ENCODE data around the gene ROR2.

ROR2 gene

GRCh38 chr9:91690540-91691249 is 259.3 kb downstream of the ROR2 start:
- no peak for TF ChIP-seq POLR2AphosphoS5 (IDR thresholded peaks at IDR 0.05; ENCODE audit: borderline replicate concordance, low read depth, low read length)
- no peak for TF ChIP-seq FOXP2 (optimal IDR thresholded peaks at IDR 0.05; ENCODE audit: control extremely low read depth, extremely low read length, insufficient read depth)
- TF ChIP-seq EZH2 (IDR thresholded peaks at IDR 0.05): no peak
- H3K36me3 ChIP-seq (ENCODE audit: insufficient read depth, low read length): no peaks in the 10 kb centered on the region
- no peak overlapping the region for H3K4me3 ChIP-seq
- H3K9me3 ChIP-seq (ENCODE audit: low read depth, low read length): no peaks in the 10 kb centered on the region
- H3K27ac ChIP-seq: no peak overlapping the region
- no peak overlapping the region for H3K9ac ChIP-seq (ENCODE audit: insufficient read length)
- DNase-seq (ENCODE audit: low read depth, low spot score): no peak

- no peak for DNase-seq (ENCODE audit: low read depth, low spot score)
- Histone ChIP-seq H3K4me3 (no peak overlapping the region), H3K9ac (ENCODE audit: insufficient read length) (no peak overlapping the region), H3K27ac (no peak overlapping the region), H3K9me3 (ENCODE audit: low read depth, low read length) (no peaks in the 10 kb centered on the region), H3K36me3 (ENCODE audit: insufficient read depth, low read length) (no peaks in the 10 kb centered on the region)
- TF ChIP-seq FOXP2 (optimal IDR thresholded peaks at IDR 0.05; ENCODE audit: control extremely low read depth, extremely low read length, insufficient read depth): no peak
- no peak for TF ChIP-seq EZH2 (IDR thresholded peaks at IDR 0.05)
- no peak for TF ChIP-seq POLR2AphosphoS5 (IDR thresholded peaks at IDR 0.05; ENCODE audit: borderline replicate concordance, low read depth, low read length)
These were observed 261.0 kb downstream of the ROR2 start for GRCh38 chr9:91689006-91689405.

GRCh38 chr9:91683269-91683668 is 266.8 kb downstream of the ROR2 start:
- no peak for DNase-seq (ENCODE audit: low read depth, low spot score)
- H3K27ac ChIP-seq: no peak overlapping the region
- H3K9me3 ChIP-seq (ENCODE audit: low read depth, low read length): no peaks in the 10 kb centered on the region
- H3K9ac ChIP-seq (ENCODE audit: insufficient read length): no peak overlapping the region
- H3K36me3 ChIP-seq (ENCODE audit: insufficient read depth, low read length): no peaks in the 10 kb centered on the region
- no peak overlapping the region for H3K4me3 ChIP-seq
- TF ChIP-seq EZH2 (IDR thresholded peaks at IDR 0.05) (no peak), POLR2AphosphoS5 (IDR thresholded peaks at IDR 0.05; ENCODE audit: borderline replicate concordance, low read depth, low read length) (no peak), FOXP2 (optimal IDR thresholded peaks at IDR 0.05; ENCODE audit: control extremely low read depth, extremely low read length, insufficient read depth) (no peak)

GRCh38 chr9:91682806-91683205 is 267.2 kb downstream of the ROR2 start:
- Histone ChIP-seq H3K4me3 (no peak overlapping the region), H3K27ac (no peak overlapping the region), H3K9me3 (ENCODE audit: low read depth, low read length) (no peaks in the 10 kb centered on the region), H3K9ac (ENCODE audit: insufficient read length) (no peak overlapping the region), H3K36me3 (ENCODE audit: insufficient read depth, low read length) (no peaks in the 10 kb centered on the region)
- TF ChIP-seq POLR2AphosphoS5 (IDR thresholded peaks at IDR 0.05; ENCODE audit: borderline replicate concordance, low read depth, low read length) (no peak), FOXP2 (optimal IDR thresholded peaks at IDR 0.05; ENCODE audit: control extremely low read depth, extremely low read length, insufficient read depth) (no peak), EZH2 (IDR thresholded peaks at IDR 0.05) (no peak)
- DNase-seq (ENCODE audit: low read depth, low spot score): no peak

- TF ChIP-seq FOXP2 (optimal IDR thresholded peaks at IDR 0.05; ENCODE audit: control extremely low read depth, extremely low read length, insufficient read depth): no peak
- no peak for TF ChIP-seq EZH2 (IDR thresholded peaks at IDR 0.05)
- TF ChIP-seq POLR2AphosphoS5 (IDR thresholded peaks at IDR 0.05; ENCODE audit: borderline replicate concordance, low read depth, low read length): no peak
- DNase-seq (ENCODE audit: low read depth, low spot score): peak; percentile 5
- no peak overlapping the region for H3K27ac ChIP-seq
- no peaks in the 10 kb centered on the region for H3K36me3 ChIP-seq (ENCODE audit: insufficient read depth, low read length)
- H3K9me3 ChIP-seq (ENCODE audit: low read depth, low read length): no peaks in the 10 kb centered on the region
- H3K9ac ChIP-seq (ENCODE audit: insufficient read length): no peak overlapping the region
- no peak overlapping the region for H3K4me3 ChIP-seq
These were observed 268.3 kb downstream of the ROR2 start for GRCh38 chr9:91681461-91682305.

- Histone ChIP-seq H3K9ac (ENCODE audit: insufficient read length) (no peak overlapping the region), H3K9me3 (ENCODE audit: low read depth, low read length) (no peaks in the 10 kb centered on the region), H3K36me3 (ENCODE audit: insufficient read depth, low read length) (no peaks in the 10 kb centered on the region), H3K4me3 (no peak overlapping the region), H3K27ac (no peak overlapping the region)
- DNase-seq (ENCODE audit: low read depth, low spot score): no peak
- TF ChIP-seq FOXP2 (optimal IDR thresholded peaks at IDR 0.05; ENCODE audit: control extremely low read depth, extremely low read length, insufficient read depth): no peak
- no peak for TF ChIP-seq EZH2 (IDR thresholded peaks at IDR 0.05)
- no peak for TF ChIP-seq POLR2AphosphoS5 (IDR thresholded peaks at IDR 0.05; ENCODE audit: borderline replicate concordance, low read depth, low read length)
These were observed 269.0 kb downstream of the ROR2 start for GRCh38 chr9:91680998-91681397.

GRCh38 chr9:91680106-91680505 is 269.9 kb downstream of the ROR2 start:
- DNase-seq (ENCODE audit: low read depth, low spot score): no peak
- Histone ChIP-seq H3K36me3 (ENCODE audit: insufficient read depth, low read length) (no peaks in the 10 kb centered on the region), H3K4me3 (no peak overlapping the region), H3K27ac (no peak overlapping the region), H3K9ac (ENCODE audit: insufficient read length) (no peak overlapping the region), H3K9me3 (ENCODE audit: low read depth, low read length) (no peaks in the 10 kb centered on the region)
- TF ChIP-seq POLR2AphosphoS5 (IDR thresholded peaks at IDR 0.05; ENCODE audit: borderline replicate concordance, low read depth, low read length): no peak
- TF ChIP-seq FOXP2 (optimal IDR thresholded peaks at IDR 0.05; ENCODE audit: control extremely low read depth, extremely low read length, insufficient read depth): no peak
- no peak for TF ChIP-seq EZH2 (IDR thresholded peaks at IDR 0.05)

GRCh38 chr9:91678807-91679580 is 271.0 kb downstream of the ROR2 start:
- TF ChIP-seq POLR2AphosphoS5 (IDR thresholded peaks at IDR 0.05; ENCODE audit: borderline replicate concordance, low read depth, low read length) (no peak), FOXP2 (optimal IDR thresholded peaks at IDR 0.05; ENCODE audit: control extremely low read depth, extremely low read length, insufficient read depth) (no peak), EZH2 (IDR thresholded peaks at IDR 0.05) (no peak)
- no peak overlapping the region for H3K9ac ChIP-seq (ENCODE audit: insufficient read length)
- H3K36me3 ChIP-seq (ENCODE audit: insufficient read depth, low read length): no peaks in the 10 kb centered on the region
- no peaks in the 10 kb centered on the region for H3K9me3 ChIP-seq (ENCODE audit: low read depth, low read length)
- DNase-seq (ENCODE audit: low read depth, low spot score): no peak
- no peak overlapping the region for H3K4me3 ChIP-seq
- H3K27ac ChIP-seq: no peak overlapping the region

Data from SK-N-MC (cell line).